M059J (cell line): ENCODE data around the gene UBC. TPM values are rescaled to one million over a fixed set of nuclear protein-coding genes. Genes with fewer than 3 reads are reported as not detected.
"Not testable (repeated sequence)": the region's sequence is repeated elsewhere in the genome, so short reads cannot be mapped to it uniquely, and the experiment has no call there.

ENCODE experiments used
- DNase-seq: peaks from one replicate; pipeline ENCODE4 v3.0.0-alpha.2; 2012; ENCODE audit warnings: low read depth
- total RNA-seq: library from RNA; depleted of rRNA; stranded (reverse); fragments of >200 nt; shearing (Covaris generic); gene quantifications from 2 replicates; pipeline ENCODE4 v1.2.3, GENCODE V29; 2014

The UBC gene
- total RNA-seq, 1 experiment from 2014 or later = 1,374 TPM

GRCh38 chr12:124931528-124931927 lies 17.1 kb upstream of the UBC start:
- not testable (repeated sequence) for DNase-seq

- DNase-seq = no peak
Measured at GRCh38 chr12:124930586-124930985, 16.1 kb upstream of the UBC start.

- no peak for DNase-seq
Measured at GRCh38 chr12:124929649-124930419, 15.4 kb upstream of the UBC start.

- peak; percentile 84 for DNase-seq
Measured at GRCh38 chr12:124928912-124929530, 14.6 kb upstream of the UBC start.

GRCh38 chr12:124928095-124928911 lies 13.9 kb upstream of the UBC start:
- DNase-seq = no peak

- DNase-seq = peak; percentile 82
Measured at GRCh38 chr12:124927201-124928094, 13.0 kb upstream of the UBC start.

GRCh38 chr12:124925782-124926181 lies 11.3 kb upstream of the UBC start:
- not testable (repeated sequence) for DNase-seq

GRCh38 chr12:124925117-124925516 lies 10.7 kb upstream of the UBC start:
- no peak for DNase-seq

- peak; percentile 95 for DNase-seq
Measured at GRCh38 chr12:124923905-124924734, 9.7 kb upstream of the UBC start.

GRCh38 chr12:124921200-124922031 lies 7.0 kb upstream of the UBC start:
- peak; percentile 96 for DNase-seq

GRCh38 chr12:124920353-124920935 lies 6.0 kb upstream of the UBC start:
- DNase-seq = no peak

GRCh38 chr12:124919521-124920352 lies 5.3 kb upstream of the UBC start:
- DNase-seq = peak; percentile 92

- DNase-seq = not testable (repeated sequence)
Measured at GRCh38 chr12:124918622-124918988, 4.2 kb upstream of the UBC start.

- peak; percentile 43 for DNase-seq
Measured at GRCh38 chr12:124917841-124918621, 3.6 kb upstream of the UBC start.

GRCh38 chr12:124917135-124917840 lies 2.8 kb upstream of the UBC start:
- DNase-seq = peak; percentile 99

GRCh38 chr12:124916374-124917134 lies 2.1 kb upstream of the UBC start:
- DNase-seq = peak; percentile 95
